ENCODE measurements around the gene ANO4.

ANO4 gene

DNA sequence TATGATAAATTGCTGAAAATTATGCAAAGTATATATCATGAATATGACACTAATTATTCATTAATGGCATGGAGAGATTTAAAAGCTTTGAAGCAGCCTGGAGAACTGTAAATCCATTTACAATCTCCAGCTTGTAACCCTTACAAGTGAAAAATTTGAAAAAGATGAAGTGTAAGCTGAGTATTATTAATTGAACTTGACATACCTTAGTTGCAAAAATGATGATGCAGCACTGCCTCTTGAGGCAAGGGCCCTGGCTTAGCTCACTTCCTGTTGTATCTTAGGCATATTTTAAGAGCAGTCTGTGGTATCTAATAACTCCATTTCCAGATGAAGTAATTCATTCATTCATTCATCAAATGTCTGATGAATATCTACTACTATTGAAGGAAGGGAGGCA is 158.6 kb downstream of the ANO4 start:
- Histone ChIP-seq H3K4me2 (ENCODE audit: low read length) (no peak overlapping the region), H2AK5ac (ENCODE audit: low read length) (no peak overlapping the region), H4K12ac (ENCODE audit: low read depth, low read length) (no peak overlapping the region)

GRCh38 chr12:100953677-100954076 is 159.1 kb downstream of the ANO4 start:
- Histone ChIP-seq H3K4me3 (ENCODE audit: low read depth, low read length) (no peak overlapping the region), H2AFZ (ENCODE audit: insufficient read depth, low read length, poor library complexity) (no peak overlapping the region), H3K9me3 (ENCODE audit: insufficient read depth, low read depth, low read length) (no peaks in the 10 kb centered on the region), H4K8ac (ENCODE audit: low read depth, low read length) (no peak overlapping the region), H3K4ac (ENCODE audit: low read depth, low read length) (no peak overlapping the region), H2BK5ac (ENCODE audit: low read depth, low read length, poor library complexity) (no peak overlapping the region), H3K4me2 (ENCODE audit: low read length) (no peak overlapping the region), H3K79me1 (ENCODE audit: low read length) (peaks cover 8% of the 10 kb centered on the region), H3K14ac (ENCODE audit: low read length) (no peak overlapping the region), H2BK12ac (ENCODE audit: low read length) (no peak overlapping the region), H3K4me1 (ENCODE audit: control insufficient read depth in 1 of 2, insufficient read depth in 2 of 2, low read length in 2 of 2) (peaks cover 3 to 17% of the 10 kb centered on the region in 2 experiments), H2AK5ac (ENCODE audit: low read length) (no peak overlapping the region), H2BK120ac (ENCODE audit: insufficient read depth, low read length, poor library complexity) (no peak overlapping the region), H3K79me2 (ENCODE audit: control insufficient read depth, insufficient read depth, low read length, poor library complexity) (no peaks in the 10 kb centered on the region), H3K27ac (ENCODE audit: low read depth, low read length) (no peak overlapping the region), H3K36me3 (ENCODE audit: control insufficient read depth in 1 of 2, insufficient read depth in 2 of 2, low read length in 2 of 2) (peaks cover 0 to 3% of the 10 kb centered on the region in 2 experiments), H4K91ac (ENCODE audit: low read depth, low read length) (no peak overlapping the region), H3K9ac (ENCODE audit: low read length) (no peak overlapping the region), H4K12ac (ENCODE audit: low read depth, low read length) (no peak overlapping the region), H3K23ac (ENCODE audit: low read length) (no peak overlapping the region), H3K27me3 (ENCODE audit: insufficient read depth, low read length) (no peaks in the 10 kb centered on the region), H3K18ac (ENCODE audit: low read length) (no peak overlapping the region)
- WGBS (ENCODE audit: extremely low coverage, insufficient coverage, insufficient read length) = no CpG with 5 or more reads among the region's 2 CpGs
- no peak for DNase-seq

More for the DNA sequence above, 158.6 kb downstream of the ANO4 start:
- H4K91ac ChIP-seq (ENCODE audit: low read depth, low read length) = no peak overlapping the region
- peaks cover 0 to 3% of the 10 kb centered on the region in 2 experiments for H3K36me3 ChIP-seq (ENCODE audit: control insufficient read depth in 1 of 2, insufficient read depth in 2 of 2, low read length in 2 of 2)
- no peak overlapping the region for H2BK12ac ChIP-seq (ENCODE audit: low read length)
- H2BK5ac ChIP-seq (ENCODE audit: low read depth, low read length, poor library complexity) = no peak overlapping the region
- no peaks in the 10 kb centered on the region for H3K9me3 ChIP-seq (ENCODE audit: insufficient read depth, low read depth, low read length)
- H2BK120ac ChIP-seq (ENCODE audit: insufficient read depth, low read length, poor library complexity) = no peak overlapping the region
- no peak for DNase-seq
- no peak overlapping the region for H3K23ac ChIP-seq (ENCODE audit: low read length)
- no peak overlapping the region for H3K4me3 ChIP-seq (ENCODE audit: low read depth, low read length)
- H3K9ac ChIP-seq (ENCODE audit: low read length) = no peak overlapping the region
- no peak overlapping the region for H4K8ac ChIP-seq (ENCODE audit: low read depth, low read length)
- no peak overlapping the region for H3K14ac ChIP-seq (ENCODE audit: low read length)
- H2AFZ ChIP-seq (ENCODE audit: insufficient read depth, low read length, poor library complexity) = no peak overlapping the region
- H3K79me2 ChIP-seq (ENCODE audit: control insufficient read depth, insufficient read depth, low read length, poor library complexity) = no peaks in the 10 kb centered on the region
- no peaks in the 10 kb centered on the region for H3K27me3 ChIP-seq (ENCODE audit: insufficient read depth, low read length)
- H3K27ac ChIP-seq (ENCODE audit: low read depth, low read length) = no peak overlapping the region
- H3K4ac ChIP-seq (ENCODE audit: low read depth, low read length) = no peak overlapping the region
- H3K4me1 ChIP-seq (ENCODE audit: control insufficient read depth in 1 of 2, insufficient read depth in 2 of 2, low read length in 2 of 2) = peaks cover 3 to 17% of the 10 kb centered on the region in 2 experiments
- H3K79me1 ChIP-seq (ENCODE audit: low read length) = peaks cover 8% of the 10 kb centered on the region
- H3K18ac ChIP-seq (ENCODE audit: low read length) = no peak overlapping the region

DNA sequence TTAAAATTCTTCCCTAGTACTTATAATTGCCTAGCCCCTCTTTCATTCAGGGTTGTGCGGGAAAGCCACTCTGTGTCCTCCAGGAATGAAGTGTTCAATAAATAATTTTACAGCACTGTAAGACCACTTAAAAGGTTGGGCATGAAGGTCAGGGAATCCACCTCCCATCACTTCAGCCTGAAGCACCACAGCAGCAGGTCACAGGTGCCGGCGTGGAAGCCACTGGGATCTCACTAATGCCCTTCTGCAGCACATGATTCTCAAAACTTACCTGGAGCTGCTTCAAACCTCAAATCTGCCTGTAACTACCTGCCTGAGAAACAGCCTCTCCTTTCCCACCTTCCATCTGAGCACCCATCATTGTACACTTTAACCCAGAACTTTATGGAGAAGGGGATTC is 159.5 kb downstream of the ANO4 start:
- no CpG with 5 or more reads among the region's 3 CpGs for WGBS (ENCODE audit: extremely low coverage, insufficient coverage, insufficient read length)
- no peak for DNase-seq
- H3K18ac ChIP-seq (ENCODE audit: low read length) = no peak overlapping the region
- no peaks in the 10 kb centered on the region for H3K79me2 ChIP-seq (ENCODE audit: control insufficient read depth, insufficient read depth, low read length, poor library complexity)
- H3K27me3 ChIP-seq (ENCODE audit: insufficient read depth, low read length) = no peaks in the 10 kb centered on the region
- peaks cover 3 to 17% of the 10 kb centered on the region in 2 experiments for H3K4me1 ChIP-seq (ENCODE audit: control insufficient read depth in 1 of 2, insufficient read depth in 2 of 2, low read length in 2 of 2)
- H2BK12ac ChIP-seq (ENCODE audit: low read length) = peak overlapping the region; percentile 33
- peak overlapping the region; percentile 2 for H2BK5ac ChIP-seq (ENCODE audit: low read depth, low read length, poor library complexity)
- H3K4me3 ChIP-seq (ENCODE audit: low read depth, low read length) = no peak overlapping the region
- no peak overlapping the region for H3K23ac ChIP-seq (ENCODE audit: low read length)
- H3K9me3 ChIP-seq (ENCODE audit: insufficient read depth, low read depth, low read length) = no peaks in the 10 kb centered on the region
- no peak overlapping the region for H3K14ac ChIP-seq (ENCODE audit: low read length)
- H3K36me3 ChIP-seq (ENCODE audit: control insufficient read depth in 1 of 2, insufficient read depth in 2 of 2, low read length in 2 of 2) = peaks cover 0 to 3% of the 10 kb centered on the region in 2 experiments
- no peak overlapping the region for H3K4me2 ChIP-seq (ENCODE audit: low read length)
- no peak overlapping the region for H3K4ac ChIP-seq (ENCODE audit: low read depth, low read length)
- no peak overlapping the region for H3K27ac ChIP-seq (ENCODE audit: low read depth, low read length)
- no peak overlapping the region for H2AFZ ChIP-seq (ENCODE audit: insufficient read depth, low read length, poor library complexity)
- no peak overlapping the region for H3K9ac ChIP-seq (ENCODE audit: low read length)
- H4K8ac ChIP-seq (ENCODE audit: low read depth, low read length) = no peak overlapping the region
- H2BK120ac ChIP-seq (ENCODE audit: insufficient read depth, low read length, poor library complexity) = no peak overlapping the region
- peaks cover 8% of the 10 kb centered on the region for H3K79me1 ChIP-seq (ENCODE audit: low read length)
- H2AK5ac ChIP-seq (ENCODE audit: low read length) = peak overlapping the region; percentile 73
- no peak overlapping the region for H4K12ac ChIP-seq (ENCODE audit: low read depth, low read length)
- H4K91ac ChIP-seq (ENCODE audit: low read depth, low read length) = peak overlapping the region; percentile 55

DNA sequence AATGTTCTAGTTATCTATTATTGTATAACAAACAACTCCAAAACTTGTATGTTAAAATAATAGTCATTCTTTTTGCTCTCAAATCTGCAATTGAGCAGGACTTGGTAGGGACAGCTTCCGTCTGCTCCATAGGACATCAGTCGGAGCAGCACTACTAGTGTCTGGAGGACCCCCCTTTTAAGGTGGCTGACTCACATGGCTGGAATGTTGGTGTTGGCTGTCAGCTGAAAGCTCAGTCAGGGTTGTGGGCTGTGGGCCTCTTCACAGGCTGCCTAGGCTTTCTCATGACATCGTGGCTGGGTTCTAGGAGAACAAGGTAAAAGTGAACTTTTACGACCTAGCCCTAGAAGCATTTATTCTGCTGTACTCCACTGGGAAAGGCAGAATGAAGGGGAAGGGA is 160.6 kb downstream of the ANO4 start:
- no CpG with 5 or more reads among the region's 4 CpGs for WGBS (ENCODE audit: extremely low coverage, insufficient coverage, insufficient read length)
- DNase-seq = no peak
- Histone ChIP-seq H3K4me1 (ENCODE audit: control insufficient read depth in 1 of 2, insufficient read depth in 2 of 2, low read length in 2 of 2) (peaks cover 3 to 17% of the 10 kb centered on the region in 2 experiments), H3K9ac (ENCODE audit: low read length) (no peak overlapping the region), H3K14ac (ENCODE audit: low read length) (no peak overlapping the region), H2BK5ac (ENCODE audit: low read depth, low read length, poor library complexity) (peak overlapping the region; percentile 45), H2BK120ac (ENCODE audit: insufficient read depth, low read length, poor library complexity) (no peak overlapping the region), H3K9me3 (ENCODE audit: insufficient read depth, low read depth, low read length) (no peaks in the 10 kb centered on the region), H3K79me1 (ENCODE audit: low read length) (peaks cover 8% of the 10 kb centered on the region), H3K18ac (ENCODE audit: low read length) (no peak overlapping the region), H2BK12ac (ENCODE audit: low read length) (peak overlapping the region; percentile 34), H3K4me2 (ENCODE audit: low read length) (no peak overlapping the region), H3K36me3 (ENCODE audit: control insufficient read depth in 1 of 2, insufficient read depth in 2 of 2, low read length in 2 of 2) (peaks cover 0 to 3% of the 10 kb centered on the region in 2 experiments), H4K8ac (ENCODE audit: low read depth, low read length) (no peak overlapping the region), H3K27ac (ENCODE audit: low read depth, low read length) (peak overlapping the region; percentile 56), H3K23ac (ENCODE audit: low read length) (no peak overlapping the region), H4K12ac (ENCODE audit: low read depth, low read length) (no peak overlapping the region), H4K91ac (ENCODE audit: low read depth, low read length) (peak overlapping the region; percentile 39), H3K4me3 (ENCODE audit: low read depth, low read length) (no peak overlapping the region), H3K79me2 (ENCODE audit: control insufficient read depth, insufficient read depth, low read length, poor library complexity) (no peaks in the 10 kb centered on the region), H2AFZ (ENCODE audit: insufficient read depth, low read length, poor library complexity) (no peak overlapping the region), H2AK5ac (ENCODE audit: low read length) (no peak overlapping the region), H3K27me3 (ENCODE audit: insufficient read depth, low read length) (no peaks in the 10 kb centered on the region), H3K4ac (ENCODE audit: low read depth, low read length) (no peak overlapping the region)

All from trophoblast cell (in vitro differentiated cells and primary cell).